GM20000 (cell line): Measurements from ENCODE around the gene SLC13A3.

Experiments used
- DNase-seq: peaks from one replicate; pipeline ENCODE4 v3.0.0; 2012; ENCODE audit warnings: low spot score
- CTCF ChIP-seq: IDR thresholded peaks from 2 replicates; pipeline ENCODE4 v1.5.1; 2012; ENCODE audit warnings: mild to moderate bottlenecking, control low read depth; ENCODE audit errors: extremely low read depth, missing control alignments

SLC13A3 gene

GRCh38 chr20:46624946-46625345 is 26.3 kb downstream of the SLC13A3 start:
- DNase-seq = no peak
- no peak for TF ChIP-seq CTCF

- no peak for DNase-seq
- no peak for TF ChIP-seq CTCF
Observed at GRCh38 chr20:46622165-46622564, 29.1 kb downstream of the SLC13A3 start.

GRCh38 chr20:46621492-46621891 is 29.8 kb downstream of the SLC13A3 start:
- DNase-seq = no peak

GRCh38 chr20:46619445-46619844 is 31.8 kb downstream of the SLC13A3 start:
- DNase-seq = no peak
- TF ChIP-seq CTCF = no peak

More at GRCh38 chr20:46621492-46621891, 29.8 kb downstream of the SLC13A3 start:
- no peak for TF ChIP-seq CTCF

- DNase-seq = no peak
- TF ChIP-seq CTCF = no peak
Observed at GRCh38 chr20:46618316-46619100, 32.8 kb downstream of the SLC13A3 start.

GRCh38 chr20:46614503-46614902 is 36.8 kb downstream of the SLC13A3 start:
- DNase-seq = no peak
- no peak for TF ChIP-seq CTCF

- TF ChIP-seq CTCF = no peak
- no peak for DNase-seq
Observed at GRCh38 chr20:46610145-46610544, 41.1 kb downstream of the SLC13A3 start.
